Panc1 (cell line): Measurements from ENCODE around the gene RAB6B. TPM values are rescaled to one million over a fixed set of nuclear protein-coding genes. Genes with fewer than 3 reads are reported as not detected.

Source experiments
- ATAC-seq: fragments of 200-7000 bp; cut with Tn5 transposase; 2 replicates; pipeline ENCODE4 v1.9.1; 2020; ENCODE audit warnings: mild to moderate bottlenecking, moderate library complexity
- BruUV-seq: library from RNA; stranded (reverse); fragments of 400-500 nt; replicated peaks from 2 replicates; lab custom pipeline; 2021; lab: Mats Ljungman, UMichigan
- CTCF ChIA-PET: fragments of 300-600 bp; sonication (Branson Sonifier 250); formaldehyde crosslinking; loops from one replicate; lab custom pipeline; 2022; ENCODE audit warnings: antibody characterized with exemption; lab: Charles Lee
- POLR2A ChIA-PET: fragments of 300-600 bp; sonication (Branson Sonifier 250); formaldehyde crosslinking; loops from one replicate; lab custom pipeline; 2022; ENCODE audit warnings: antibody characterized with exemption; lab: Charles Lee
- DNase-seq: peaks from one replicate; pipeline ENCODE4 v3.0.0-alpha.2; 2010; ENCODE audit warnings: low read depth, low spot score
- H3K27ac ChIP-seq: 2 replicates; pipeline ENCODE4 v1.5.1; 2011; ENCODE audit warnings: mild to moderate bottlenecking, low read length, inconsistent platforms
- H3K27me3 ChIP-seq: fragments of 200-500 bp; sonication (Bioruptor generic); 2 replicates; pipeline ENCODE4 v1.6.0; 2014; ENCODE audit warnings: low read length, inconsistent platforms; ENCODE audit not compliant: control insufficient read depth, insufficient read depth
- H3K36me3 ChIP-seq: fragments of 200-500 bp; sonication (Bioruptor generic); 2 replicates; pipeline ENCODE4 v1.5.1; 2014; ENCODE audit warnings: inconsistent platforms, mild to moderate bottlenecking, low read length, moderate library complexity; ENCODE audit not compliant: control insufficient read depth, insufficient read depth
- H3K4me1 ChIP-seq: 2 replicates; pipeline ENCODE4 v1.5.1; 2011; ENCODE audit warnings: inconsistent platforms, mild to moderate bottlenecking, low read length, moderate library complexity; ENCODE audit not compliant: control insufficient read depth, insufficient read depth
- H3K4me3 ChIP-seq, 2 experiments: 2 replicates each; pipeline ENCODE4 v1.5.1; 2011 to 2012; ENCODE audit warnings: low read depth in 2 of 2, low read length in 2 of 2, mild to moderate bottlenecking in 2 of 2, inconsistent platforms in 1 of 2, moderate library complexity in 1 of 2
- H3K9me3 ChIP-seq: fragments of 200-500 bp; sonication (Bioruptor generic); 2 replicates; pipeline ENCODE4 v1.5.1; 2014; ENCODE audit warnings: low read depth, mild to moderate bottlenecking, inconsistent platforms, low read length, moderate library complexity; ENCODE audit not compliant: control insufficient read depth, insufficient read depth
- CTCF ChIP-seq: fragments of 450-650 bp; IDR thresholded peaks from 2 replicates; pipeline ENCODE4 v1.5.1; 2017; ENCODE audit warnings: mild to moderate bottlenecking
- POLR2AphosphoS5 ChIP-seq: IDR thresholded peaks from 2 replicates; pipeline ENCODE4 v1.6.1; 2012; ENCODE audit warnings: mild to moderate bottlenecking, low read depth, low read length, moderate library complexity
- SIN3A ChIP-seq: IDR thresholded peaks from 2 replicates; pipeline ENCODE4 v1.6.1; 2012; ENCODE audit warnings: low read depth, mild to moderate bottlenecking, low read length, moderate library complexity, borderline replicate concordance; ENCODE audit not compliant: insufficient read depth
- TCF7L2 ChIP-seq: IDR thresholded peaks from 2 replicates; pipeline ENCODE4 v1.6.1; 2011; ENCODE audit warnings: mild to moderate bottlenecking, low read depth, low read length, inconsistent platforms
- in situ Hi-C: cut with HindIII; loops from 2 replicates; pipeline ENCODE4 v1.10.0; 2016; ENCODE audit warnings: low sequenced_read_pairs, low pct_unique_long_range_greater_than_20kb
- intact Hi-C: fragments of 100-400 bp; cut with micrococcal nuclease; formaldehyde crosslinking; loops from one replicate; pipeline ENCODE4 v1.10.0; 2022; ENCODE audit not compliant: unreplicated experiment
- total RNA-seq: library from RNA; stranded (reverse); gene quantifications from one replicate; pipeline ENCODE4 v1.2.1, GENCODE V29; 2021; ENCODE audit not compliant: unreplicated experiment
- TF ChIP-seq, protein P1 (sequence below), 2 experiments: IDR thresholded peaks; 2 replicates each; pipeline ENCODE4 v1.6.1; 2011 to 2012; ENCODE audit warnings: low read depth in 2 of 2, control low read depth in 1 of 2, low read length in 1 of 2, mild to moderate bottlenecking in 1 of 2, moderate library complexity in 1 of 2; ENCODE audit not compliant: insufficient read depth in 1 of 2

Gene RAB6B
- total RNA-seq, 1 experiment from 2014 or later, result 49.2 TPM

DNA sequence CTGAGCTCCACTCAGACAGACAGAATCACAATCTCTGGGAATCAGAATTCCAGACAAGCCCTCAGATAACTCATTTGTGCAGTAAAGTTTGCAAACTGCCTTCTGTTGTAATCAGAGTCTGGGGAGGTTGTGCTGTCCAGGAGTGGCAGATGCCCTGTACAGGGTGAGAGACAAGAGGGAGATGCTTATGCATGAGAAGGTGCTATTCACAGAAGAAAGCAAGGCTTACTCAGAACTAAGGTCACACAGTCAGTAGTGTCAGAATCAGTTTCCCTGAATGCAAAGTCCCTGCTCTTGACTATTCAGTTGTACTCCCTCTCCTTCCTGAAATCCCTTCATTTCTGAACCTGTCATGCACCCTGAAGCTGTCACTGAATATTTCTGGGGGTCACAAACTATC is 46.3 kb downstream of the RAB6B start:
- no peak for ATAC-seq
- ChIA-PET POLR2A (interaction anchor here (0.7 kb wide), 1 partner anchor 18 kb away, joined by 5 read pairs; no protein-coding TSS in a partner anchor), CTCF (no interaction called here)
- BruUV-seq, result no TSS peak
- H3K9me3 ChIP-seq, result no peaks in the 10 kb centered on the region
- H3K4me1 ChIP-seq, result no peaks in the 10 kb centered on the region
- H3K27ac ChIP-seq, result no peak overlapping the region
- H3K4me3 ChIP-seq, result no peak overlapping the region
- H3K27me3 ChIP-seq, result no peaks in the 10 kb centered on the region
- no peaks in the 10 kb centered on the region for H3K36me3 ChIP-seq
- no peak for DNase-seq
- in situ Hi-C loops (no loop called here), intact Hi-C loops (no loop called here)
- no peak for TF ChIP-seq TCF7L2
- no peak for TF ChIP-seq POLR2AphosphoS5
- no peak for TF ChIP-seq CTCF
- TF ChIP-seq, protein P1, sequence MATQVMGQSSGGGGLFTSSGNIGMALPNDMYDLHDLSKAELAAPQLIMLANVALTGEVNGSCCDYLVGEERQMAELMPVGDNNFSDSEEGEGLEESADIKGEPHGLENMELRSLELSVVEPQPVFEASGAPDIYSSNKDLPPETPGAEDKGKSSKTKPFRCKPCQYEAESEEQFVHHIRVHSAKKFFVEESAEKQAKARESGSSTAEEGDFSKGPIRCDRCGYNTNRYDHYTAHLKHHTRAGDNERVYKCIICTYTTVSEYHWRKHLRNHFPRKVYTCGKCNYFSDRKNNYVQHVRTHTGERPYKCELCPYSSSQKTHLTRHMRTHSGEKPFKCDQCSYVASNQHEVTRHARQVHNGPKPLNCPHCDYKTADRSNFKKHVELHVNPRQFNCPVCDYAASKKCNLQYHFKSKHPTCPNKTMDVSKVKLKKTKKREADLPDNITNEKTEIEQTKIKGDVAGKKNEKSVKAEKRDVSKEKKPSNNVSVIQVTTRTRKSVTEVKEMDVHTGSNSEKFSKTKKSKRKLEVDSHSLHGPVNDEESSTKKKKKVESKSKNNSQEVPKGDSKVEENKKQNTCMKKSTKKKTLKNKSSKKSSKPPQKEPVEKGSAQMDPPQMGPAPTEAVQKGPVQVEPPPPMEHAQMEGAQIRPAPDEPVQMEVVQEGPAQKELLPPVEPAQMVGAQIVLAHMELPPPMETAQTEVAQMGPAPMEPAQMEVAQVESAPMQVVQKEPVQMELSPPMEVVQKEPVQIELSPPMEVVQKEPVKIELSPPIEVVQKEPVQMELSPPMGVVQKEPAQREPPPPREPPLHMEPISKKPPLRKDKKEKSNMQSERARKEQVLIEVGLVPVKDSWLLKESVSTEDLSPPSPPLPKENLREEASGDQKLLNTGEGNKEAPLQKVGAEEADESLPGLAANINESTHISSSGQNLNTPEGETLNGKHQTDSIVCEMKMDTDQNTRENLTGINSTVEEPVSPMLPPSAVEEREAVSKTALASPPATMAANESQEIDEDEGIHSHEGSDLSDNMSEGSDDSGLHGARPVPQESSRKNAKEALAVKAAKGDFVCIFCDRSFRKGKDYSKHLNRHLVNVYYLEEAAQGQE (IDR thresholded peaks at IDR 0.05; ENCODE audit: insufficient read depth in 1 of 2, low read depth in 2 of 2, low read length in 1 of 2), result no peak
- TF ChIP-seq SIN3A, result no peak

DNA sequence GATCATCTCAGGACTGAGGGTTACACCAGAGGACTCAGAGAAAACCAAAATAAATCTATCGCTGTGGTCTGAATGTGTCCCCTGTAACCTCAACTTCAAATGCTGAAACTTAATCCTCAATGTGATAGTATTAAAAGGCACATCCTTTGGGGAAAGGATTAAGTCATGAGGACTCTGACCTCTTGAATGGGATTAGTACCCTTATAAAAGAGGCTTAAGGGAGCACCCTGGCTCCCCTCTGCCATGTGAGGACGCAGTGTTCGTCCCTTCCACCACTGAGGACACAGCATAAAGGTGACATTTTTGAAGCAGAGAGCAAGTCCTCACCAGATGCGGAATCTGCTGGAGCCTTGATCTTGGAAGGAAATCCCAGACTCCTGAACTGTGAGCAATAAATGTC is 50.6 kb downstream of the RAB6B start:
- DNase-seq (no peak), ATAC-seq (no peak)
- H3K36me3 ChIP-seq, result no peaks in the 10 kb centered on the region
- TF ChIP-seq SIN3A, result no peak
- no peak for TF ChIP-seq TCF7L2
- no peak for TF ChIP-seq CTCF
- TF ChIP-seq, protein P1 (IDR thresholded peaks at IDR 0.05; ENCODE audit: insufficient read depth in 1 of 2, low read depth in 2 of 2, low read length in 1 of 2), result no peak
- no peak for TF ChIP-seq POLR2AphosphoS5
- H3K4me3 ChIP-seq, result no peak overlapping the region
- POLR2A ChIA-PET, result no interaction called here
- intact Hi-C loops (no loop called here), in situ Hi-C loops (no loop called here)
- H3K27ac ChIP-seq, result no peak overlapping the region
- no peaks in the 10 kb centered on the region for H3K9me3 ChIP-seq
- CTCF ChIA-PET, result no interaction called here
- H3K27me3 ChIP-seq, result no peaks in the 10 kb centered on the region
- no TSS peak for BruUV-seq
- no peaks in the 10 kb centered on the region for H3K4me1 ChIP-seq
